HG03439 (cell line): ENCODE results near the gene BMS1.
"Not testable (repeated sequence)": the region's sequence is repeated elsewhere in the genome, so short reads cannot be mapped to it uniquely, and the experiment has no call there.

Experiments used
- ATAC-seq: cut with Tn5 transposase; IDR thresholded peaks from one replicate; pipeline ENCODE4 v1.9.1; 2021; ENCODE audit warnings: mild to moderate bottlenecking, moderate library complexity; ENCODE audit not compliant: unreplicated experiment

BMS1 gene, protein sequence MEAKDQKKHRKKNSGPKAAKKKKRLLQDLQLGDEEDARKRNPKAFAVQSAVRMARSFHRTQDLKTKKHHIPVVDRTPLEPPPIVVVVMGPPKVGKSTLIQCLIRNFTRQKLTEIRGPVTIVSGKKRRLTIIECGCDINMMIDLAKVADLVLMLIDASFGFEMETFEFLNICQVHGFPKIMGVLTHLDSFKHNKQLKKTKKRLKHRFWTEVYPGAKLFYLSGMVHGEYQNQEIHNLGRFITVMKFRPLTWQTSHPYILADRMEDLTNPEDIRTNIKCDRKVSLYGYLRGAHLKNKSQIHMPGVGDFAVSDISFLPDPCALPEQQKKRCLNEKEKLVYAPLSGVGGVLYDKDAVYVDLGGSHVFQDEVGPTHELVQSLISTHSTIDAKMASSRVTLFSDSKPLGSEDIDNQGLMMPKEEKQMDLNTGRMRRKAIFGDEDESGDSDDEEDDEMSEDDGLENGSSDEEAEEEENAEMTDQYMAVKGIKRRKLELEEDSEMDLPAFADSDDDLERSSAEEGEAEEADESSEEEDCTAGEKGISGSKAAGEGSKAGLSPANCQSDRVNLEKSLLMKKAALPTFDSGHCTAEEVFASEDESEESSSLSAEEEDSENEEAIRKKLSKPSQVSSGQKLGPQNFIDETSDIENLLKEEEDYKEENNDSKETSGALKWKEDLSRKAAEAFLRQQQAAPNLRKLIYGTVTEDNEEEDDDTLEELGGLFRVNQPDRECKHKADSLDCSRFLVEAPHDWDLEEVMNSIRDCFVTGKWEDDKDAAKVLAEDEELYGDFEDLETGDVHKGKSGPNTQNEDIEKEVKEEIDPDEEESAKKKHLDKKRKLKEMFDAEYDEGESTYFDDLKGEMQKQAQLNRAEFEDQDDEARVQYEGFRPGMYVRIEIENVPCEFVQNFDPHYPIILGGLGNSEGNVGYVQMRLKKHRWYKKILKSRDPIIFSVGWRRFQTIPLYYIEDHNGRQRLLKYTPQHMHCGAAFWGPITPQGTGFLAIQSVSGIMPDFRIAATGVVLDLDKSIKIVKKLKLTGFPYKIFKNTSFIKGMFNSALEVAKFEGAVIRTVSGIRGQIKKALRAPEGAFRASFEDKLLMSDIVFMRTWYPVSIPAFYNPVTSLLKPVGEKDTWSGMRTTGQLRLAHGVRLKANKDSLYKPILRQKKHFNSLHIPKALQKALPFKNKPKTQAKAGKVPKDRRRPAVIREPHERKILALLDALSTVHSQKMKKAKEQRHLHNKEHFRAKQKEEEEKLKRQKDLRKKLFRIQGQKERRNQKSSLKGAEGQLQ

DNA sequence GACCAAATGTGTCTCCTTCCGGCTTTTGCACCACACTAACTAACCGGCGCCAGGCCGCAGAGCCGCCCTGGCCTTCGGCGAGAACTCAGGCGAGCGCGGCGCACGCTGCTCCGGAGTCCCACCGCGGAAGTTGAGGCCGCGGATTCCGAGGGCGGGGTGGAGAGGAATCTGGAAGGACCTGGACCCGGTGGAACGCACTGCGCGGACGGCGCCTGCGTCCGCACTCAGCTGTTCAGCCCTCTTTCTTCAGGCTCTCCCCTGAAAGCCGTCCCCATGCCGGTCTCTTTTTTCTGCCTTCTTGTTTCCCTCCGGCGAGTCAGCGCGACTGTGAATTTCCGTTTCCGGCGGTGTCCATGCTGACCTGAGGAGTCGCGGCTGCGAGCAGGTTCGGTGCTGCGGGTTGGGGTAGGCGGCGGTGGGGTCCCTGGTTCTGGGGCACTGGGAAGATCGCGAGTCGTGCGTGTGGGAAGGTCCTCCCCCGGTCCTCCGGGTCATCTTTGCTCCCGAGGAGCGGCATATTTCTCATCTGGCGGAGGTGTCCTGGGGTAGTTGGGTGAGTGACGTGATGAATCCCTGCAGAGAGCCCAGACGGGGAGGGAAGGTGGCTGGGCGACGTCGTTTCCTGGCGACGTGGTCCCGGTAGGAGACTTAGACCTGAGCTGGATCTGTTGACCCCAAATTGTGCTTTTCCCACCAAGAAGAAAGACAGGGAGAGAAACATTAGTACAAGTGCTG is at the start of gene BMS1:
TSS of gene BMS1 (plus strand) at position 350 of the 735 bp plus-strand sequence. CDS start 1,600 bp downstream, outside the sequence.
- ATAC-seq = peak; percentile 97

DNA sequence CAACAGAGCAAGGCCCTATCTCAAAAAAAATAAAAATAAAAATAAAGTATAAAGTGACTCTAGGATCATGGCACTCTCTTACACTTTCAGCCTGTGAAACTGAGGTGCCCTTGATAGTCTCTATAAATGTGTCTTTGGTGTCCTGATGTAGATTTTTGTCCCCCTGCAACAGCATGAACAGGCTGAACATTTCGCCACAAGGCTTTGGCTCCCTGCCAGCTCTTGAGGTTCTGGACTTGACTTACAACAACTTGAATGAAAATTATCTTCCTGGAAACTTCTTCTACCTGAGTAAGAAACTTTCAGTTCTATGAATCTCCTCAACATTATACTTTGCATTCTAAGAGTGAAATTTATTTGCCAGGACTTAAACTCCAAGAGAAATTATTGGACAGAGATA is 48.1 kb upstream of the BMS1 start:
- no peak for ATAC-seq

DNA sequence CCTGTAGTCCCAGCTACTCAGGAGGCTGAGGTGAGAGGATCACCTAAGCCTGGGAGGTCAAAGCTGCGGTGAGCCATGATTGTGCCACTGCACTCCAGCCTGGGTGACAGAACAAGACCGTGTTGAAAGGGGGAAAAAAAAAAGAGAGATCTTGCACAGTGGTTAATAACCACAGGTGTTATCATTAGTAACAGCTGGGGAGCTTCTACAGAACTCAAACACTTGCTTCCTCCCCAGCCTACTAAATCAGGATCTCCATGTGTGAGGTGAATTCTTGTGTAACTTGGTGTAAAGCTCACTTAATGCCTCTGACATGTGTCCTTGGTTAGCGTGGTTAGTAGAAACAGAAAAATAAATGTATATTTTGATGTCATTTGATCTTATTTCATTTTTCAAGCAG is 43.9 kb upstream of the BMS1 start:
- ATAC-seq = no peak

DNA sequence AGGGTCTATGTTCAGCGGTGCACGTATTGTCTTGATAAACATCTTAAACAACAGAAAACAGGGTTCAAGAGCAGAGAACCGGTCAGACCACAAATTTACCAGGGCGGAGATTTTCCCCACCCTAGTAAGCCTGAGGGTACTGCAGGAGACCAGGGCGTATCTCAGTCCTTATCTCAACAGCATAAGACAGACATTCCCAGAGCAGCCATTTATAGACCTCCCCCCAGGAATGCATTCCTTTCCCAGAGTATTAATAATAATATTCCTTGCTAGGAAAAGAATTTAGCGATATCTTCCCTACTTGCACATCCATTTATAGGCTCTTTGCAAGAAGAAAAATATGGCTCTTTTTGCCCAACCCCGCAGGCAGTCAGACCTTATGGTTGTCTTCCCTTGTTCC is 41.1 kb upstream of the BMS1 start:
- ATAC-seq = not testable (repeated sequence)

DNA sequence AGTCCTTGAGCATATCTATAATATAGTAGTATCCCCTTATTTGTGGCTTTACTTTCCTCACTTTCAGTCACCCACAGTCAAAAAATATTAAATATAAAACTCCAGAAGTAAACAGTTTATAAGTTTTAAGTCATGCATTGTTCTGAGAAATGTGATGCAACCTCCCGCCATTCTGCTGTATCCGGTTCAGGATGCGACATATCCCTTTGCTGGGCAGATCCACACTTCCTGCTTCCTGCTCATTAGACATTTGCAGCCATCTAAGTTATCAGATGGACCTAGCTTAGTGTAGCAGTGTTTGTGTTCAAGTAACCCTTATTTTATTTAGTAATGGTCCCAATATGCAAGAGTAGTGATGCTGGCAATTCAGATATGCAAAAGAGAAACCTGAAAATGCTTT is 38.9 kb upstream of the BMS1 start:
- ATAC-seq = no peak

DNA sequence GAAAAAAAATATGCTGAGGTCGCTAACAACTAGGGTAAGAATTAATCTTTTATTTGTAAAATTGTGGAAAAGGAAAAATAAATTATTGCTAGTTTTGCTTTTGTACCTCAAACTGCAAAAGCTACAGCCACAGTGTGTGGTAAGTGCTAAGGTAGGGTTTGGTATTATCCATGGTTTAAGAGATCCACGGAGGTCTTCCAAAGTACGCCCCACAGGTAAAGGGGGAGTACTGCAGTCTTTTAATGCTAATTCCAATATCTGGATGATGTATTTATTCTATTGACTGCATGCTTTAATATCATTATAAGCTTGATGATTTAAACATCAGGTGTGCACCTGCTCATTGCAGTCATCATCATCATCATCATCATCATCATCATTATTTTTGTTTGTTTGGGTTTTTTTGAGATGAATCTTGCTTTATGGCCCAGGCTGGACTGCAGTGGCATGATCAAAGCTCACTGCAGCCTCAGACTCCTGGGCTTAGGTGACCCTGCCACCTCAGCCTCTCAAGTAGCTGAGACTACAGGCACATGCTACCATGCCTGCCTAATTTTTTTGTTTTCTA is 38.4 kb upstream of the BMS1 start:
- ATAC-seq = no peak

DNA sequence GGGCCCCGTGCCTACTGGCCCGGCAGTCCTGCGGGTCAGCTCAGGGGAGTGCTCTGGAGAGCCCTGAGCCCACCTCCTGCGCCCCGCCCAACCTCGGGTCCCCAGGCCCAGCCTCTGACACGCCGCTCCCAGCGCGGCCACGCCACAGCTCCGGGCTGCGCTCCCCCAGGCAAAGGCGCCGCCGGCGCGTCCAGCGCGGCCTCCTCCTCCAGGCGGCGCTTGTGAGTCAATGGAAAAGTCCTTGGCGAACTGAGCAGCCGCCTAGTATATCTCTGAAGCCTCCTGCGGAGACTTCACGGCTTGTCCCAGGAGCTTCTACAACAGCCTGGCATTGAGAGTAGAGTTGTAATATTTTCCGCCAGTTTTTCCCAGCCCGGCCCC is 29.5 kb upstream of the BMS1 start:
- ATAC-seq = no peak

DNA sequence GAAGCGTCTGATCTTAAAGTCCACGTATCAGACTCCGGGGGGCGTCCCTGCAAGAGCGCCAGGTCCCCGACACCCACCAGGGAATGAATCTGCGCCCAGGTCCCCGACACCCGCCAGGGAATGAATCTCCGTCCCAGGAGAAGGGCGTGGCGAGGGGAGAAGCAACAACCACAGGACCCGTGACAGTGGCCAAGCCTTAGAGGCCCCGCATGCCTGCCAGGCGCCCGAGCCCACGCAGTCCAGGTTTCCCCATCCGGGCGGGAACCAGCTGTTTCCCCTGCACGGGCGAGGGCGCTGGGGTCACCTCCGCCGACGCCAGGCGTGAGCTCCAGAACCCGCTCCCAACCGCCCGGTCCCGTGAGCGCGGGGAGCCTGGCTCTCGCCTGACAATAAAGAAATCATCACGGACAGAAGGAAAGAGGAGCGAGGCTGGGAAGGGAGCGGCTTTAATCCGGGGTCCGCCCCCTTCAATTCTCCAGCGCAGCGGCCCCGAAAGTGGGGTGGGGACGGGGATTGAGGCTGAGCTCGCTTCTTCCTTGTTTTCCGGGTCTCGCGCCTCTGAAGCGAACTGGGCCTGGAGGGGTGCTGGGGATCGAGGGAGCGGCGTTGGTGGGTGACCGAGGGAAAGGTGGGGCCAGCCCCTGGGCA is 29.0 kb upstream of the BMS1 start:
- ATAC-seq = no peak

DNA sequence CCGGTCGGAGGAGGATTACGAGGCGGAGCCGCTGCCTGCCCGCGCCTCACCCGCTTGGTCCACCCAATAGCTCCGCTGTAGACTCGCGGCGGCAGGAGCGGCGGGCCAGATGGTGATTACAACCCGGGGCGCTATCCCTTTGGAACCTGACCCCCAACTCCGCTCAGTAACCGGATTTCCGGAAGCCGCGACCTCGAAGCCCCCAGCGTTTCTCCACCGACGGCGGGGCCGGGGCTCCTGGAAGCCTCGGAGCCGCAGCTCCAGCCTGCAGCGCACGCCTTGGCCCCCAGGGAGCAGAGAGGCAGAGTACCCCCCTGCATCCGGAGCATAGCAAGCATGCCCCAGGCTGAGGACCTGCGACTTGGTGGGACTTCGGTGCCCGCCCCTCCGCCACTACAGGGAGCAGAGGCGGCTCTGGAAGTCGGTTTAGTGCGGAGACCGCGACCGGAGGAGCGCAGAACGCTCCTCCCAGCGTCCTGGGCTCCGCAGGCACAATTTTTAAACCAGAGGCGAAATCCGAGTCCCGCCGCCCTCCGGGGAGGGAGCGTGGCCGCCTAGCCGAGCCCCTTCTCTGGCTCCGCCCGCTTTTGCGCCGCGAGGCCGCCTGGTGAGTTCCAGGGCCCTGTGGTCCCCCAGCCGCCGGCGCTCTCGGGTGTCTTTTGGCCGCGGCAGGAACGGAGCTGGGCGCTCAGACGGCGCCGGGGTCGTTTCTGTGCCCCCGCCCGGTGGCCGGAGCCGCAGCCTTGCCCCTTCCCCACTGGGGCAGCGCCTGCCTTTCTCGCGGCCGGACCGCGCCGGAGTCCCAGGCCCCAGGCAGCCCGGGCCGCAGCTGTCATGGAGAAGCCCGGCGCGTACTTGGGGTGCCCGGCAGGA is 28.2 kb upstream of the BMS1 start:
- ATAC-seq = no peak

DNA sequence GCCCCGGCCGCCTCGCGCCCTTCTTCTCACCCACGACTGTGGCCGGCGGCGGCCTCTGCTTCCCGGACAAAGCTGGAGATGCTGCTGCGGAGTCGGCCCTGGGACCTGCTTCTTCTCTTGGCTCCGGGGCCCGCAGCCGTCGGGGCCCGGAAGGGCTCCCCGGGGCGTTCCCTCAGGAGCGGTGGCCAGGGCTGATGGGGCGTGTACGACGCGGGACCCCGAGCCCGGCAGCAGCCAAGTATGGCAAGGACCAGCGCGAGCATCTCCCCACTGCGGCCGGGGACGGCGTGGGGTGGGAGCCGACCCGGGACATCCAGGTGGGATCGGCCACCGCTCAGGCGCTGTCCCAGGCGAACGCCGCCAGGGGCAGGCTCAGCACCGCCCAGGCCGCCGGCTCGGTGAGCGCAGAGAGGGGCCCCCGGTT is 27.6 kb upstream of the BMS1 start:
- ATAC-seq = no peak

DNA sequence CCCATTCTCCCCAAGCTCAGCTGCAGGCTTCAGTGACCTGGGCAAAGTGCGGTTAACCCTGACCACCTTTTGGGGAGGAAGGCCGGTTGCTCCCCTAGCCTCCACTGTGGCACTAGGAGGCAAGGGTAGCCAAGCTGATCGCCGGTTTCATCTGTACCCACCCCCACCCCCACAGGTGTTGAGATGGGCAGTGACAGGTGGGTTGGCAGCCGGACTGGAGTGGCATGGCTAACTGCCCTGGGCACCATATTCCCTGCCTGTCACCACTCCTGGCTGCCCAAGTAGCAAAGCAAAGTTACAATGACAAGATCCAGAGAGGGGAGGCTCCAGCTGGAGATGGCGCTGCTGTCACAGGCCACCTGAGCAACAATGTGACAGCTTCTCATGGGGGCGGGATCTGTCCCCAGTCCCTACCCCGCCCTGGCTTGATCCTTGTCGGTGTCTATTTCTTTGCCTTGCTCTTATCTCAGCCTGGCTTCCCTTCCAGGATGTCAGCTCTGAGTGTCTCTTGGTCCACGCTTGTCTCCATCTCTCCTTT is 27.0 kb upstream of the BMS1 start:
- no peak for ATAC-seq

DNA sequence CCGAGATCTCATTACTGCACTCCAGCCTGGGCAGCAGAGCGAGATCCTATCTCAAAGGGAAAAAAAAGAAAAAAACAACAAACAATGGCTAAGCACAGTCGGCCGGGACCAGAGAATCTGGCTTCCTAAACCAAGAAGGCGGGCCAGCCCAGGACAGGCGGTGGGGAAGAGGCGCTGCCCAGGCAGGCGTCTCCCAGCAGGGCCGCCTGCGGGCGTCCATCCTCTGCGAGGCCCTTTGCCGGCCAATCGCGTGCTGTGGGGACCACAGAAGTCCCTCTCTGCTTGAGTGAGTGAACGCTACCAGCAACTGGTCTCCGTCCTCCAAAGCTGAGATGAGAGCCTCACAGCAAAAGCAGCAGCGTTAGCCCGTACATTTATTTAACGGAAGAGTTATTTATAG is 14.7 kb upstream of the BMS1 start:
- no peak for ATAC-seq

DNA sequence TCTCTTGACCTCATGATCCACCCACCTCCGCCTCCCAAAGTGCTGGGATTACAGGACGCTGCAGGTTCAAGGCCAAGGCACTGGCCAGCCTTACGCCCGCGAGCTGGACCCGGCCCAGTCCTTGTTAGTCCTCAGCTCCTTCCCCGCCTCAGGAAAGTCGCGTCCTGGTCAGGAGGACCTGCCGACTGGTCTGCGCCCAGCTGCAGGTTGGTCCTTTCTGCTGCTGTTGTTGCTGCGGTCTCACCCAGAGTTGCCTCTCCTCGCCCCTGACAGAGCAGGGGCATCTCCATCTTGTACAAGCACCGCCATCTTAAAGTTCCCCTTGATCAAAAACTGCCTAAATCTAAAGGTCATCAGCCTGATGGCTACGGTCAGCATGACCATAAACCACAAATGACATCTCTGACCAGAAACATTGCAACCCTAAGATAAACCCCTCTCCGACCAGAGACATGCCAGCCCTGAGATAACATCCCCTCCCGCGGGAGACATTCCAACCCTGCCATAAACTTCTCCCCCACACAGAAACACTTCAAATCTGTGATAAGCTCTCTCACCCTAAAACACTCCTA is 13.9 kb upstream of the BMS1 start:
- ATAC-seq = no peak

DNA sequence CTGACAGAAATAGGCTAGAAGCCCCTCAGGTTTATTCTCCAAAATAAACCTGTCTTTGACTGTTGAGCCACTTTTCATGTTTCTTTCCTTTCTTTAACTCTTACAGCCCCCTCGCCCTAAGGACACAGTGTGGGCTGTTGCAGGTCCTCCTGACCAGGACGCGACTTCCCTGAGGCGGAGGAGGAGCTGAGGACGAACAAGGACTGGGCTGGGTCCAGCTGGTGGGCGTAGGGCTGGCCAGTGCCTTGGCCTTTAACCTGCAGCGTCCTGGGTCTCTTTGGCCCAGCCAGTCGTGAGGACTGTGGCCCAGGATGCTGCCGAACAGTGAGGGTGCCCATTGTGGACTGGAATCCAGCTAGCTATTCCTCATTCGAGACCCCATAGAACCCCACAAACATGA is 13.4 kb upstream of the BMS1 start:
- no peak for ATAC-seq

DNA sequence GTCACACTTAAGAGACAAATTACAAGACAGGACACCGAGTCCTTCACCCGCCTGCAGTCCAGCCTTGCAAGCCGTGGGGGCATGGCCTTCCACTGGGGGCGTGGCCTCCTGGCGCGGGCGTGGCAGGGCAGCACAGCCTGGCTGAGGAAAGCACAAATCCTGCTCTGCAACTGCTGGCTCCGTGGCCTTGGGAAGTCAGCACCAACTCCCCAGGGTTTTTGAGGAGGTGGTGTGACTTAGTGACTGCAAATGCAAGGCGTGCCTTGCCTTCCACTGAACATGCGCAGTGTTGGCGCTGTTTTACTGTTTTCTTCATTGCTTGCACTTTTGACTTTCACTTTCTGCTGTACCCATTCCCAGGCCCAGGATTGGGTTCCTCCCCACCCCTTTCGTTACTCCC is 12.9 kb upstream of the BMS1 start:
- ATAC-seq = no peak

DNA sequence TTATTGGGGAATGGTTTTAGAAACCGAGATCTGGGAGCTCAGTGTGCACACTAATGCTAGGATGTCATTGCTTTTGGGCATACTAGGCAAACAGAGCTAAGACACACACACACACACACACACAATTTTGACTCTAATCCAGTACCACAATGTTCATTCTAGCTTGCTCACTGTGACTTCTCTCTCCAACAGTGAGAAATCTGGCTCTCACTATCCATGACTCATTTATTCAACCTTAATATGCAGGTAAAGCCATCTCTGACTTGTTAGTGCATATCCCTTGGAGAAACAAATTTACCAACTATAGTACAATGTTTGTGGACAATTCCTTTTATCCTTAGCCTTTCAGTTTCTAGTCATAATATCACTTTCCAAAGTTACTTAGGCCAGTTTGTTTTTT is 5.9 kb upstream of the BMS1 start:
- ATAC-seq = no peak

DNA sequence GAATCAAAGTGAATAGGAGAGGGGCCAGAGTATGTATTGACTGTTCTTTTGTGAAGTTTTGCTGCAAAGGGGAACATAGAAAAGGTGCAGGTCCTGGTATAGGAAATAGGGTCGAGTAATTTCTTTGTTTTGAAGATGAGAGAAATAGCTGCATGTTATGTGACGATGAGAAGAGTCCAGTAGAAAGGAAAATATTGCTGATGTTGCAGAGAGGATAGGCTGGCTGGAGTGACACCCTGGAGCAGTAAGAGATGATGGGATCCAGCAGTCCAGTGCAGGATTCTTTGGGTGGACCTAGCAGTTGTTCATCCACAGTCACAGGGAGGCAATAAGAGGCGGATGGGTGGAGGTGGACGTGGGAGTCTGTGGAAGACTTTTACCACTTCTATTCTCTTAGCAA is 2.1 kb upstream of the BMS1 start:
- no peak for ATAC-seq

DNA sequence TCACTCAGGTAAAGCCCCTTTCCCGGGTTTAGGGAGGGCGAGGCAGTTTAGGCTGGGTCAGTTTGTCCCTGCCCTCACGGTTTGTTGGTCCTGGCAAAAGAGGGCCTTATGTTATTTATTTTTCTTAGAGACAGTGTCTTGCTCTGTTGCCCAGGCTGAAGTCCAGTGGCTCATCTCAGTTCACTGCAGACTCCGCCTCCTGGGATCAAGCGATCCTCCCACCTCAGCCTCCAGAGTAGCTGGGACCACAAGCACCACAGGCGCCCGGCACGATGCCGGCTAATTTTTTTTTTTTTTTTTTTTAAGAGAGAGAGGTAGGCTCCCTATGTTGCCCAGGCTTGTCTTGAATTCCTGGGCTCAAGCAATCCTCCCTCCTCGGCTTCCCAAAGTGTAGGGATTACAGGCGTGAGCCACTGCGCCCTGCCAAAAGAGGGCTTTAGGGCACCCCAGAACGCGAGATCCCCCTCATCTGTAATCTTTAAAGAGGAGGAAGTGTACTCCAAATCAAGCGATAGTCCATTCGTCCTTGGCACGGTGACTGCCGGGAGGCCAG is 626 bp upstream of the BMS1 start:
- peak; percentile 5 for ATAC-seq
